Measurements from ENCODE around the gene CLCN1. TPM values are rescaled to one million over a fixed set of nuclear protein-coding genes. Genes with fewer than 3 reads are reported as not detected.

Gene CLCN1
- total and polyA plus RNA-seq, 10 of the 15 experiments (the other 5 are each of a cell fraction or from before 2014, with no cell fraction given) = 0.30 TPM; not detected in 9

GRCh38 chr7:143381427-143382125, 65.7 kb downstream of the CLCN1 start:
- Histone ChIP-seq H3K4me3 (peak overlapping the region; percentile 99), H2AFZ (ENCODE audit: control insufficient read depth, low read depth, low read length) (peak overlapping the region; percentile 20), H4K20me1 (ENCODE audit: control insufficient read depth, insufficient read depth) (no peaks in the 10 kb centered on the region; the same call in 1 of the 2 replicates), H3K27ac (ENCODE audit: control insufficient read depth, insufficient read depth) (peak overlapping the region; percentile 92), H3K9me3 (replicated peaks; ENCODE audit: control insufficient read depth, insufficient read depth, low read length) (no peaks in the 10 kb centered on the region), H3K9ac (ENCODE audit: control insufficient read depth, insufficient read depth, low read length) (peak overlapping the region; percentile 94), H3K27me3 (replicated peaks in 1 of 2; ENCODE audit: control insufficient read depth in 2 of 2, insufficient read depth in 2 of 2, low read length in 1 of 2) (no peaks in the 10 kb centered on the region), H3K79me2 (ENCODE audit: control insufficient read depth, insufficient read depth, low read length) (peaks cover 47% of the 10 kb centered on the region), H3K4me2 (ENCODE audit: control insufficient read depth, insufficient read depth) (peak overlapping the region; percentile 76), H3K36me3 (ENCODE audit: control insufficient read depth in 2 of 2, insufficient read depth in 2 of 2, low read length in 1 of 2) (peaks cover 0 to 2% of the 10 kb centered on the region in 2 experiments; a peak in 1 of 4 replicates), H3K4me1 (ENCODE audit: control insufficient read depth, insufficient read depth, low read length) (peaks cover 20% of the 10 kb centered on the region)
- no peak for FAIRE-seq
- in situ Hi-C loops (cut with MboI) = no loop called here
- no peak for DNase-seq (ENCODE audit: low read depth, low spot score)
- RAD21 ChIA-PET (ENCODE audit: unreplicated experiment) = interaction anchor here (1.3 kb wide), 1 partner anchor 34 kb away, joined by 5 read pairs; no protein-coding TSS in a partner anchor
- BruUV-seq (replicated peaks) = no TSS peak
- WGBS (ENCODE audit: insufficient coverage, insufficient replicate concordance, low lambda C conversion rate, missing lambda C conversion rate) = 2% methylated on average over 45 of the region's 64 CpGs
- SMC1A ChIA-PET (ENCODE audit: uncharacterized antibody, unreplicated experiment) = no interaction called here
- POLR2A ChIA-PET = no interaction called here
- CTCF ChIA-PET = interaction anchor here (0.7 to 2.0 kb wide), 2 partner anchors 374 to 746 kb away, joined by 3 to 6 read pairs; no protein-coding TSS in a partner anchor
- ATAC-seq = peak; percentile 0; the same call in 1 of the 3 replicates
- intact Hi-C loops (cut with micrococcal nuclease; ENCODE audit: unreplicated experiment) = loop anchor here (2.0 to 5.0 kb wide), 2 partner anchors 74 to 93 kb away; partner anchors contain the start of gene CASP2
- TF ChIP-seq IRF4 (IDR thresholded peaks at IDR 0.05; ENCODE audit: low read depth, low read length) (no peak), TAF1 (IDR thresholded peaks at IDR 0.05; ENCODE audit: borderline replicate concordance, low read depth, low read length) (no peak), ZNF217 (IDR thresholded peaks at IDR 0.05) (no peak), NFIC (IDR thresholded peaks at IDR 0.05; ENCODE audit: low read depth, low read length) (no peak), E2F4 (IDR thresholded peaks at IDR 0.05; ENCODE audit: low read depth, low read length) (no peak), CUX1 (IDR thresholded peaks at IDR 0.05; ENCODE audit: insufficient replicate concordance, low read depth, low read length) (no peak), BHLHE40 (IDR thresholded peaks at IDR 0.05; ENCODE audit: borderline replicate concordance in 1 of 2, low read depth in 2 of 2, low read length in 1 of 2) (no peak), CHD2 (IDR thresholded peaks at IDR 0.05; ENCODE audit: borderline replicate concordance, low read depth, low read length) (no peak), ZNF592 (IDR thresholded peaks at IDR 0.05) (no peak), MEF2B (IDR thresholded peaks at IDR 0.05; ENCODE audit: partially characterized antibody, poor library complexity, severe bottlenecking) (no peak), RUNX3 (IDR thresholded peaks at IDR 0.05; ENCODE audit: low read length) (no peak), CBX3 (IDR thresholded peaks at IDR 0.05; ENCODE audit: borderline replicate concordance, low read depth) (no peak), EED (IDR thresholded peaks at IDR 0.05; ENCODE audit: low read depth) (0 out of 2 replicates have a peak, but pooled peaks have one; percentile 30)
